ENCODE results near the gene CDH4.

Gene CDH4

GRCh38 chr20:61621035-61621730 is 369.1 kb downstream of the CDH4 start:
- no peak for DNase-seq

GRCh38 chr20:61621852-61622251 is 369.8 kb downstream of the CDH4 start:
- no peak for DNase-seq

- DNase-seq = no peak
These were observed 371.4 kb downstream of the CDH4 start for GRCh38 chr20:61623451-61623850.

- DNase-seq = no peak
These were observed 373.2 kb downstream of the CDH4 start for GRCh38 chr20:61625246-61625645.

- DNase-seq = no peak
These were observed 374.4 kb downstream of the CDH4 start for GRCh38 chr20:61626412-61626811.

- no peak for DNase-seq
These were observed 375.8 kb downstream of the CDH4 start for GRCh38 chr20:61627791-61628415.

GRCh38 chr20:61628480-61628879 is 376.4 kb downstream of the CDH4 start:
- DNase-seq = no peak

GRCh38 chr20:61628901-61629601 is 377.0 kb downstream of the CDH4 start:
- DNase-seq = no peak

- no peak for DNase-seq
These were observed 377.7 kb downstream of the CDH4 start for GRCh38 chr20:61629602-61630390.

- no peak for DNase-seq
These were observed 378.3 kb downstream of the CDH4 start for GRCh38 chr20:61630391-61630650.

- no peak for DNase-seq
These were observed 378.8 kb downstream of the CDH4 start for GRCh38 chr20:61630816-61631215.

GRCh38 chr20:61631751-61632150 is 379.7 kb downstream of the CDH4 start:
- DNase-seq = no peak

- no peak for DNase-seq
These were observed 380.9 kb downstream of the CDH4 start for GRCh38 chr20:61633004-61633403.

- DNase-seq = no peak
These were observed 382.5 kb downstream of the CDH4 start for GRCh38 chr20:61634376-61635145.

GRCh38 chr20:61635721-61636455 is 383.8 kb downstream of the CDH4 start:
- DNase-seq = no peak

GRCh38 chr20:61636531-61637116 is 384.6 kb downstream of the CDH4 start:
- DNase-seq = no peak

- no peak for DNase-seq
These were observed 386.9 kb downstream of the CDH4 start for GRCh38 chr20:61638802-61639585.

GRCh38 chr20:61640131-61640870 is 388.2 kb downstream of the CDH4 start:
- no peak for DNase-seq

- no peak for DNase-seq
These were observed 388.8 kb downstream of the CDH4 start for GRCh38 chr20:61640871-61641245.
